Measurements from ENCODE around the gene NOP14. TPM values are rescaled to one million over a fixed set of nuclear protein-coding genes. Genes with fewer than 3 reads are reported as not detected.

NOP14 gene
- total RNA-seq (2021; fragmentation: NEBNext Ultra II Directional; extraction: Animal tissue kit (Norgen Biotek cat#: 25700)) (44.4 and 45.3 TPM in 2 replicates), polyA plus RNA-seq (2011; rRNA removed) (8.6 TPM in 2 replicates), polyA minus RNA-seq (2011; rRNA and poly(A)+ RNA removed) (8.9 and 9.4 TPM in 2 replicates)
- 9.5 TPM for polyA plus RNA-seq (2011; cell fraction: cytosol; rRNA removed)
- 13.1 TPM for polyA plus RNA-seq (2011; cell fraction: nucleus; rRNA removed)
- 32.1 to 38.1 TPM (median 36.6 TPM) in 4 replicates for polyA plus RNA-seq (2012, experiment 1 of 2)
- 15.3 TPM for polyA plus RNA-seq (2012, experiment 2 of 2)
- polyA plus RNA-seq (2013, experiment 1 of 2): 44.3 TPM
- 41.2 TPM for polyA plus RNA-seq (2013, experiment 2 of 2)
- 19.7 TPM for polyA minus RNA-seq (2011; cell fraction: cytosol; rRNA and poly(A)+ RNA removed)
- polyA minus RNA-seq (2011; cell fraction: nucleus; rRNA and poly(A)+ RNA removed): 17.3 TPM
- long read RNA-seq, experiment 1, partial matches to known transcripts: 37 of 38 reads
- long read RNA-seq, experiment 1, other reads (novel, unspliced or antisense): 1 of 38 reads
- long read RNA-seq, experiment 2, partial matches to known transcripts: 6 of 10 reads
- long read RNA-seq, experiment 2, other reads (novel, unspliced or antisense): 4 of 10 reads

DNA sequence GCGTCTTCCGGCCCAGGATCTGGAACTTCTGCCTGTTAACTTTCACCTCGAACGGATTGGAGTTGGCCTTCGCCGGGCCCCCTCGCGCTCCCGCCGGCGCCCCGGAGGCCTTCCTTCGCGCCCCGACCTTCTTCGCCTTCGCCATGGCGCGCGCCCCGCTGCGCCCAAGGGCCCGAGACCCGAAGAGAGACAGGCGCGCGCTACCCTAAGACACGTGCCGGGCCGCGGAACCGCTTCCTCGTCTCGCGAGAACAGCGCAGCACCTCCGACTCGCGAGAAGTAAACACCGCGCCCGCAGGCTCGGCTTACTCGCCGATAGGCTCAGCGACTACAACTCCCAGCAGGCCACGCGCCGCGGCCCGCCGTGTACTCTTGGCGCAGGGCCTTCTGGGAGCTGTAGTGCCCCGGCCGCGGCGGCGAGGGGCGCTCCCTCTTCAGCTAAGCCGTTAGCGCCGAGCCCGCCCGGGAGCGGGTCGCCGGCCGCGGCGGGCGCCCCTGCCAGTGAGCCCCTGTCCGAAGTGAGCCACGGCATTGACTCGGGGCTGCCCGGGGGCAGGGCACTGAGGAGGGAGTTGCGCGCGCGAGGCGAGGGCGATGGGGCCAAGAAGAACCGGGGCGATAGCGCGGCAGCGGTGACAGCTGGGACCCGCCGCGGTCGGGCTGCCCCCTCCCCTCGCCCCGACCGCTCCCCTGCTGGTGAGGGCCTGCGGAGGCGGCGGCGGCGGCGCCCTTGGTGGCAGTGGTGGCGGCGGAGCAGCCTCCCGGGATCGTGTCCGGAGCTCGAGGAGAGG, at the start of gene NOP14, which contains the start of gene GRK4:
NOP14 (minus strand) TSS at position 232 of the 791 bp plus-strand sequence; CDS start at position 145, 87 bp downstream.
GRK4 (plus strand) TSS at position 397 of the 791 bp plus-strand sequence. CDS start 500 bp downstream, outside the sequence.
- WGBS, 2 experiments (ENCODE audit: extremely low coverage in 1 of 2, insufficient coverage in 1 of 2, insufficient read length in 1 of 2, insufficient replicate concordance in 2 of 2, low coverage in 1 of 2, low lambda C conversion rate in 2 of 2, missing lambda C conversion rate in 1 of 2): 1% methylated on average over 30 of the region's 105 CpGs; no CpG with 5 or more reads in 1 of the 2 experiments
- Histone ChIP-seq H3K79me1 (ENCODE audit: low read depth, low read length) (peaks cover 5% of the 10 kb centered on the region; the same call in 1 of the 2 replicates), H3K4ac (replicated peaks; ENCODE audit: insufficient read length, low read depth, low read length) (peak within 1 kb of the TSS; percentile 91), H2BK20ac (ENCODE audit: low read length) (no peak within 1 kb of the TSS), H3K4me3 (ENCODE audit: extremely low read depth in 1 of 4, insufficient read depth in 2 of 4, low read depth in 3 of 4, low read length in 4 of 4) (peak within 1 kb of the TSS; percentile 75 to 79 (median 76)), H3K14ac (ENCODE audit: insufficient read length) (no peak within 1 kb of the TSS), H2BK5ac (ENCODE audit: low read depth, low read length) (peak within 1 kb of the TSS; percentile 46; the same call in 1 of the 2 replicates), H4K91ac (replicated peaks; ENCODE audit: insufficient read length, low read length) (peak within 1 kb of the TSS; percentile 68), H3K4me2 (ENCODE audit: insufficient read depth in 1 of 2, low read depth in 2 of 2, low read length in 2 of 2) (peak within 1 kb of the TSS; percentile 87 to 89), H3K27me3 (replicated peaks in 1 of 4; ENCODE audit: control insufficient read depth in 3 of 4, extremely low read depth in 1 of 4, insufficient read depth in 3 of 4, low read length in 3 of 4) (peaks cover 0 to 7% (median 6%) of the 10 kb centered on the region in 4 experiments; a peak in 4 of 7 replicates), H2AFZ (ENCODE audit: low read length) (peak within 1 kb of the TSS; percentile 60; the same call in 1 of the 2 replicates), H3K36me3 (ENCODE audit: control insufficient read depth in 2 of 4, insufficient read depth in 4 of 4, low read length in 3 of 4) (peaks cover 0 to 10% (median under 1%) of the 10 kb centered on the region in 4 experiments; a peak in 4 of 8 replicates), H3K27ac (ENCODE audit: low read depth, low read length) (peak within 1 kb of the TSS; percentile 91), H3K9me3 (ENCODE audit: insufficient read depth in 2 of 2, low read depth in 1 of 2, low read length in 1 of 2) (no peaks in the 10 kb centered on the region), H4K8ac (ENCODE audit: extremely low read depth, insufficient read depth, low read length) (peak within 1 kb of the TSS; percentile 97), H2BK120ac (replicated peaks; ENCODE audit: low read depth, low read length) (no peak within 1 kb of the TSS), H4K20me1 (replicated peaks in 1 of 2; ENCODE audit: control insufficient read depth in 1 of 2, insufficient read depth in 2 of 2, low read length in 2 of 2) (peaks cover 2 to 8% of the 10 kb centered on the region in 2 experiments), H3K9ac (replicated peaks in 1 of 4; ENCODE audit: extremely low read depth in 1 of 4, low read depth in 3 of 4, low read length in 3 of 4) (peak within 1 kb of the TSS; percentile 72 to 98 (median 85)), H3K4me1 (replicated peaks in 1 of 4; ENCODE audit: control insufficient read depth in 3 of 4, insufficient read depth in 4 of 4, low read length in 3 of 4) (peaks cover 3 to 9% (median 6%) of the 10 kb centered on the region in 4 experiments; a peak in 5 of 7 replicates), H2BK12ac (ENCODE audit: low read depth, low read length) (peak within 1 kb of the TSS; percentile 62; the same call in 1 of the 2 replicates), H2BK15ac (ENCODE audit: low read length) (no peak within 1 kb of the TSS), H3K23me2 (ENCODE audit: low read depth, low read length) (peaks cover 16% of the 10 kb centered on the region; the same call in 1 of the 2 replicates), H3K79me2 (ENCODE audit: control insufficient read depth in 1 of 2, insufficient read depth in 2 of 2, low read length in 2 of 2) (peaks cover 2 to 31% of the 10 kb centered on the region in 2 experiments; a peak in 3 of 4 replicates), H3K23ac (ENCODE audit: insufficient read length) (no peak within 1 kb of the TSS), H2AK5ac (ENCODE audit: low read depth, low read length) (no peak within 1 kb of the TSS), H4K5ac (ENCODE audit: insufficient read length, low read depth, low read length) (peak within 1 kb of the TSS; percentile 48), H3K56ac (replicated peaks; ENCODE audit: insufficient read length, low read depth, low read length) (no peak within 1 kb of the TSS), H3K18ac (ENCODE audit: extremely low read depth, low read length) (peak within 1 kb of the TSS; percentile 44)
- ChIA-PET CTCF (ENCODE audit: partially characterized antibody) (interaction anchor here (0.8 to 6.4 kb wide), 6 partner anchors 10 to 201 kb away, joined by 3 to 60 read pairs (median 4); no protein-coding TSS in a partner anchor), POLR2A (ENCODE audit: partially characterized antibody) (interaction anchor here (0.7 to 3.4 kb wide), 12 partner anchors 9 to 388 kb away, joined by 3 to 13 read pairs (median 4); no protein-coding TSS in a partner anchor)
- DNase-seq (ENCODE audit: low read depth in 1 of 2, low spot score in 2 of 2) (peak; percentile 93 to 96), FAIRE-seq (no peak)
- TF ChIP-seq GTF2F1 (IDR thresholded peaks at IDR 0.05; ENCODE audit: borderline replicate concordance, low read depth, low read length) (peak; percentile 90), MAFK (IDR thresholded peaks at IDR 0.05; ENCODE audit: low read depth, low read length) (no peak), CBX8 (IDR thresholded peaks at IDR 0.05; ENCODE audit: borderline replicate concordance, low read depth, low read length) (no peak), SP2 (IDR thresholded peaks at IDR 0.05; ENCODE audit: low read length) (no peak)
- TF ChIP-seq, protein P1, sequence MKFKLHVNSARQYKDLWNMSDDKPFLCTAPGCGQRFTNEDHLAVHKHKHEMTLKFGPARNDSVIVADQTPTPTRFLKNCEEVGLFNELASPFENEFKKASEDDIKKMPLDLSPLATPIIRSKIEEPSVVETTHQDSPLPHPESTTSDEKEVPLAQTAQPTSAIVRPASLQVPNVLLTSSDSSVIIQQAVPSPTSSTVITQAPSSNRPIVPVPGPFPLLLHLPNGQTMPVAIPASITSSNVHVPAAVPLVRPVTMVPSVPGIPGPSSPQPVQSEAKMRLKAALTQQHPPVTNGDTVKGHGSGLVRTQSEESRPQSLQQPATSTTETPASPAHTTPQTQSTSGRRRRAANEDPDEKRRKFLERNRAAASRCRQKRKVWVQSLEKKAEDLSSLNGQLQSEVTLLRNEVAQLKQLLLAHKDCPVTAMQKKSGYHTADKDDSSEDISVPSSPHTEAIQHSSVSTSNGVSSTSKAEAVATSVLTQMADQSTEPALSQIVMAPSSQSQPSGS (IDR thresholded peaks at IDR 0.05; ENCODE audit: low read length): peak; percentile 79; the same call in 1 of the 2 replicates
- TF ChIP-seq, protein P2, sequence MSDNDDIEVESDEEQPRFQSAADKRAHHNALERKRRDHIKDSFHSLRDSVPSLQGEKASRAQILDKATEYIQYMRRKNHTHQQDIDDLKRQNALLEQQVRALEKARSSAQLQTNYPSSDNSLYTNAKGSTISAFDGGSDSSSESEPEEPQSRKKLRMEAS (IDR thresholded peaks at IDR 0.05): peak; percentile 99
